GM18951 (cell line): ENCODE measurements around the gene LAPTM5.
"Not testable (repeated sequence)": the region's sequence is repeated elsewhere in the genome, so short reads cannot be mapped to it uniquely, and the experiment has no call there.

ENCODE experiments used
- POLR2A ChIP-seq: IDR thresholded peaks from 4 replicates; pipeline ENCODE4 v1.6.1; 2011; ENCODE audit warnings: mild to moderate bottlenecking; ENCODE audit not compliant: insufficient read length, insufficient read depth; ENCODE audit errors: extremely low read depth
- in situ Hi-C: fragments of 300-500 bp; cut with MboI; formaldehyde crosslinking; loops from one replicate; pipeline ENCODE4 v1.12.0; 2022; ENCODE audit warnings: low sequenced_read_pairs, mixed read lengths, inconsistent platforms; ENCODE audit not compliant: unreplicated experiment

Gene LAPTM5

DNA sequence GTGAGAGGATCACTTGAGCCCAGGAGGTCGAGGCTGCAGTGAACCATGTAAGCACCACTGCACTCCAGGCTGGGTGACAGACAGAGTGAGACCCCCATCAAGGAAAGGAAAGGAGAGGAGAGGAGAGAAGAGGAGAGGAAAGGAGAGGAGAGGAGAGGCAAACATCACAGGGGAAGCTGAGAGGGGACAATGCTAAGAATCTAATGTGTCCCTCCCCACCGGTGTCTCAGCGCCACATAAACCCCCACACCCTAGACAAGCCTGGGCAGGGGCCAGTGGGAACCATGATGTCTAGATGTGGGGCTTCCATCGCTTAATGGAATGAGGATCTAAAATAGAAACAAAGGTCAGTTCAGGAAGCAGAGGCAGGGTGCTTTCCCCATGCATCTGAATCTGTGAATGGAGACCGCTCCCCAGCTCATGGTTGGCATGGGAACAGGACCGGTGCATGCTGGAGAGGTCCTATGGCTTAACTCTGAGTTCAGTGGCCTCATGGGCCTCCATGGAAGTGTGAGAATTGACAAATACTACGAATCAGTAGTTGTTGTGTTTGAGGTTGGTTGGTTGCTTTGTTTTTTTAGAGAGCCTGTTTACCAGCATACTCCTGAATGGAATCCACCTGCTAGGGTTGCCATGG is 16.3 kb upstream of the LAPTM5 start:
- TF ChIP-seq POLR2A, result no peak

GRCh38 chr1:30771005-30771404 is 13.4 kb upstream of the LAPTM5 start:
- in situ Hi-C loops, result no loop called here
- TF ChIP-seq POLR2A, result no peak

More for the DNA sequence above, 16.3 kb upstream of the LAPTM5 start:
- in situ Hi-C loops, result no loop called here

- no peak for TF ChIP-seq POLR2A
- in situ Hi-C loops, result no loop called here
Observed at GRCh38 chr1:30770150-30770549, 12.6 kb upstream of the LAPTM5 start.

DNA sequence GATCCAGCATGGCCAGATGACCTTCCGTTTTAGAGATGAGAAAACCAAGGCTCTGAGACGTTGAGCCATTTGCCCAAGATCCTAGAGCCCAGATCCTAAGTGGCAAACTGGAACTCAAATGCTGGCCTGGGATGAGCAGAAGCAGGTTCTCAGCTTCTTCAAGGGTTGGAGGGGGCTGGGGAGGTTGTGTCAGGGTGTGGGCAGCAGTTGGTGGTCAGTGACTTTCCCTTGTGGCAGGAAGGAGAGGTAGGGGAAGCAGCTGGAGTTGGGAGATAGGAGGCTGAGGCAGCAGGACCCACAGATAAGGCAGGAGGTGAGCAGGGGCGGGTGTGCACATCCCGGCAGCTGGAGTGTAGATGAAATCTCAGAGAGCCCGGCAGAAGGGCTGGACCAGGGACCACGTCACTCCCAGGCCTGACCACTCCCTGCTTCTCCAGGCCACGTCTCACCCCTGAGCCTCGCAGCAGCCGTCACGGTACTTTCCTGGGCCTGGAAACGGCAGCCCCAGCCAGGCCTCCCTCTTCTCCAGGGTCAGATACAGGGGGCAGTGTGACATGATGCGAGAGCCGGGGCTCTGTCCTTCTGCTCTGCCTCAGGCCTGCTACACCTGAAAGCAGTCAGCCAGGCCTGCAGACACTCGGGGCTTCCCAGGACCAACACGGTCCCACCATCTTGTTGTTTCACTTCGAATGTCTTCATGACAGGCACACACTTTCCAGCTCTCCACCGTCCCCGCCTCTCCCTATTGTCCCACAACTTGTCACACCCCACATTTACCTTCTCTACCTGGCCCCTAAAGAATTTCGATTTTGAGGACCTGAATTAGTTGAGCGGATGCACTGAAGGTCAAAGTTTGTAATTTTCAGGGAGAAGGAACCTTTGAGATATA is 11.5 kb upstream of the LAPTM5 start:
- no peak for TF ChIP-seq POLR2A
- in situ Hi-C loops, result no loop called here

DNA sequence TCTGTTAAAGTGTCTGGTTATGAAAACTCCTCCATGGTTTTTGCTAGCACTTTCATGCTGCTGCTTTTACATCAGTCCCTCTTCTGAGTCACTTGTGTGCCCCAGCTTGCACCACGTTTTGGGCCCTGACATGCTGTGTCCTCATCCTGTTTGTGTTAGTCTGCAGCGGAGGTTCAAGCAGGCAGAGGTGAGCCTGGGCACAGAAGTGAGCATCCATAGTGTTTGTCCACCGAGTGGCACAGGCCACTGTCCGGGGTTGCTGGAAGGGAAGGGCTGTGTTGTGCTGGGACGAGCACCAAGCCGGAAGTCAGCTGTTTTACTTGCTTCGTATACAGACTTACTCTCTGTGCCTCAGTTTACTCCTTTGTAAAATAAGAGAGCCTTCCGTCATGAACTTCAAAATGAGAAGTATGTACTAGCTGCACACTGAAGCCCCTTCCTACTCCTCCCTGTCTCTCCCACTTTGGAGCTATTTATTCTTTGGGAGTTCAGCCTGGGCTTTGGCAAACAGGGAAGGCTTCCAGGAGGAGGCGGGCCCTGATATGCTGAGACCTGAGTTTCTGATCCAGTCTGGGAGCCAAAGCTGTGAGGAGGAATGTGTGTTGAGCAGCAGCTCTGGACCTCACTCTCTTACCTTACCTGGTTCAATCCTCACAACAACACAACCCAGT is 10.7 kb upstream of the LAPTM5 start:
- in situ Hi-C loops, result no loop called here
- TF ChIP-seq POLR2A, result no peak

- in situ Hi-C loops, result not testable (repeated sequence)
Observed at GRCh38 chr1:30766948-30767347, 9.4 kb upstream of the LAPTM5 start.

- in situ Hi-C loops, result no loop called here
- peak; percentile 29 for TF ChIP-seq POLR2A
Observed at GRCh38 chr1:30765556-30766434, 8.2 kb upstream of the LAPTM5 start.

DNA sequence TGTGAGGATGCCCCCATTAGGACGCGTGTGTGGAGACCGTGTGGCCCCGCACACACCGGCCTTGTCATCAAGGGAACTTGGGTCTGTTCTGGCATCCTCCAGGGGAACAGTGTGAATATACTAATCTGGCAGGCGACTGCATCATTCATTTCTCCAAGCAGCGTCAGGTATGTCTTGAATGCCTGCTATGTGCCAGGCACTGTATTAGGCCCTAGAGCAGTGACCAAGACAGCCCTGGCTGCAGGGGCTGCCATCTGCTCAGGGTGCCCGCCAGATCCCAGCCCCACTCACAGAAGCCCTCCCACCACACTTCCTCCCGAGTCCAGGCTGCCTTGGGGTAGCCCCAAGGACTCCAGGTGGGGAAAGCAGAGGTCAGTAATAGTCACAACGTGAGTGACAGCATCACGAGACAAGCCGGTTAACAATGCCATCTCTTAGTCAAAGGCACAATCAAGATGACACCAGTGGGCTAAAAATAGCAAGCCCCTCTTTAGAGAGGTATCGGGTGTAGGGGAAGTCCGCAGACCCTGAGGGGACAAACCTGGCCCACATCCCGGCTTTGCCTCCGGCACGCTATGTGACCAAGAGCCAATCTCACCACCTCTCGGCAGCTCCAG is 7.5 kb upstream of the LAPTM5 start:
- TF ChIP-seq POLR2A, result no peak
- in situ Hi-C loops, result loop anchor here (5.0 kb wide), 1 partner anchor 43 kb away; the partner anchor contains the start of gene MATN1

DNA sequence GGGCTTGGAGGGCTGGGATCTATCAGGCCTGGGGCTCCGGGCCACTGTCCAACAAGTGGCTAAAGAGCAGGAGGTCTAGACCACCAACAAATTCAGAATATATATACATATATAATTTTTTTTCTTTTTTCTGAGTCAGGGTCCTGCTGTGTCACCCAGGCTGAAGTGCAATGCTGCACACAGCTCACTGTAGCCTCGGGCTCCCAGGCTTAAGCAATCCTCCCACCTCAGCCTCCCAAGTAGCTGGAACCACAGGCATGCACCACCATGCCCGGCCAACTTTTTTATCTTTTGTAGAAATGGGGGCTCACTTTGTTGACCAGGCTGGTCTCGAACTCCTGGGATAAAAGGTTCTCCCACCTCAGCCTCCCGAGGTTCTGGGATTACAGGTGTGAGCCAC is 6.8 kb upstream of the LAPTM5 start:
- in situ Hi-C loops, result loop anchor here (5.0 kb wide), 1 partner anchor 42 kb away; the partner anchor contains the start of gene MATN1

DNA sequence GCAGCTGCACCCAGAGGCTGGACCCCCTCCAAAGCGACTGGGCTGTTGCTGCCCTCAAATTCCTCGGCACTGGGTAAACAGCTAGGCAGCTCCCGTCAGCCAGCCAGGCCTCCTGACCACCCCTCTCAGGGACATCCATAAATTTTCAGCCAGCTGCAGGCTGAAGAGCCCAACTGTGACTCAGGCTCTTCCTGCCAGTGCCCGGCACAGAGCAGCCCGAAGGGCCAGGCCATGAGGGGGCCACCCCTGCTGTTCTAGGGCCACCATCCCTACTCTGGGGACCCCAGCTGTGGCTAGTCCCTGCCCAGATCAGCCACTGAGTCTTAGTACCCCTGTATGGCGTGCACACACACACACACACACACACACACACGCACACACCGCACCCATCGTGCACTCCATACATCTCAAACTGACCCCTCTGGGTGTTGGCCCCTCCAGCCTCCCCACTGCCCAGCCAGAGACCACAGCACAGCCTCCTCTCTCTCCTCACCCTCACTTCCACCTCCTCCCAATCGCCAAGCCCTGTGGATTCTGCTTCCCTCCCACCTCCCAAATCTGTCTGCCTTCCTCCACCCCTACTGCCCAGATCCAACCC is 6.2 kb upstream of the LAPTM5 start:
- TF ChIP-seq POLR2A, result no peak
- in situ Hi-C loops, result loop anchor here (5.0 kb wide), 1 partner anchor 41 kb away; the partner anchor contains the start of gene MATN1

More for the DNA sequence above, 6.8 kb upstream of the LAPTM5 start:
- TF ChIP-seq POLR2A, result no peak

DNA sequence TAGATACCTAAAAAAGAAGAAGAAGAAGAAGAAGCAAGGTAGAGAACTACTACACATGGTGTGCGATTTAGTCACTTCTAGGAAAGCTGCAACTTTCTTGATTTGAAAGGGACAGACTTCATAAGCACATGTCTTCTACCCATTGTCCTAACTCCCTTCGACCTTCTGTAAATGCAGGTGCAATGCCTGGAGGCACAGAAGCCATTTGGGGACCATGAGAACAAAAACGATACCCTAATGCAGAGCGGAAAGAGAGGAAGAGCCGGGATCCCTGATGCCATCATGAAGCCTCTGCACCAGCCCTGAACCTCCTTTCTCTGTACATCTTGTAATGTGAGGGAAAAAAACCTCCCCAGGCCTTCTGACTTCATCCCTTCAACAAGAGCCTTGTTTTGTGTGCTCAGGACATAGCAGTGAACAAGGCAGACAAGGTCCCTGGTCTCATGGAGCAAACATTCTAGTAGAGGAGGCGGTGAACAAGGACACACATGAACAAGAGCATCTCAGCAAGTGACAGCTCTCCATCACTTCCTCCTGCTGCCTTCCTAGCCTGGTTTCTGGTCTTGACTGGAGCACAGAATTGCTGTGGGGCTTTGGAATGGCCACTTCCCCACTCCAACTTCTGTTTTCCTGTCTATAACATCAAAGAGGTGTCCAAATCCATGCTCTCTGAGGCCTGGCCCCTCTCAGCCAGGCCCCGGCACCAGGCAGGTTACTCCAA is 5.5 kb upstream of the LAPTM5 start:
- TF ChIP-seq POLR2A, result no peak
- in situ Hi-C loops, result loop anchor here (5.0 kb wide), 1 partner anchor 41 kb away; the partner anchor contains the start of gene MATN1
